NOMO-1 (cell line): ENCODE data around the gene GPD1L.

Experiments used
- DNase-seq, 2 experiments: peaks; one replicate each; lab custom pipeline; 2025; ENCODE audit not compliant: unreplicated experiment in 2 of 2; lab: John Stamatoyannopoulos, UW

GPD1L gene

GRCh38 chr3:32217339-32217738 is 110.9 kb downstream of the GPD1L start:
- DNase-seq = no peak
